Measurements from ENCODE around the gene PEPD.

PEPD gene

DNA sequence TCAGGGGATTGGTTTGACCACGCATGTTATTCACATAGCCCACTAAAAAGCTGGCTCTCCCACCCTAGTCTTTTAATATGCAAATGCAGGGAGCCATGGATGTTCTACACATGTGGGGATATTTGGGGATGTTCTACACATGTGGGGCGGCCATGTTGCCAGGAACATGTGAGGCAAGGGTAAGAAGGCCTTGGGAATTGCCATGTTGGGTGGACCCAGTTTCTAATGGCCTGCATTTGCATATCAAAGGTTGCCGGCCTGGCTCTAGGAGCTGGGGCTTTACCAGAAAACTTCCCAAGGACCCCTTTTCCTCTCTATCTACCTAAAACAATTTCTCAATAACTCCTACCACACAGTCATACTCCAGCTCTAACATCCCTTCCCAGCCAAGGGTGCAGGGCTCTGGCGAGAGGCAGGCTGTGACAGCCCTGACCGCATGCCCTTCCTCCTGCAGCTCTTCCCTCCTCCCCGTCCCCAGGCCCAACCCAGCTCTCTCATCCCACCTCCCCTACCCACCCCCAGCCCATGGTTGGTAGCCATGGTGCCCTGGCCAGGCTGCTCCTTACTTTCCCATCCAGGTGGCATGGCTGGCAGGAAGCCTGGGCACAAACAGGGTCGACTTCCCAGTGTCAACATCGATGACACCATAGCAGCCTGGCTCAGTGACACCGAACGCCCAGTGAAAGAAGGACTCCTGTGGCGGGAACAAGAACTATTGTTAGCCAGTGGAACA, 11.0 kb downstream of the PEPD start:
- DNase-seq = no peak

DNA sequence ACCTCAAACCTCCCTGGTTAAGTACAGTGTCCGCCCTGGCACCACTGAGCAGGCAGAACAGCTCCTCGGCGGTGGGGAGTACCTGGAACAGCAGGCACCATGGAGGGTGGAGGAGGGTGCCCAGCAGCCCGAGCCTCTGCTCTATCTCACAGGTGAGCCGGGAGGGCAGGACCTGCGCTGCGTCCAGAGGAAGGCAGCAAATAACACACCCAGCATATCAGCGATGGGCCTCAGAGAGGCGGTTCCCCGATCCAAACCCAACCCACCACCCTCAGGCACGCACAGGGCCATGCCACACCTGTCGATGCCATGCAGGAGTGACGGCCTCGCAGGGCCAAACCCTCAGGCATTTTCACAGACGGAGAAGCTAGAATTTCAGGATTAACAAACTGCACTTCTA, 11.8 kb downstream of the PEPD start:
- DNase-seq = no peak

DNA sequence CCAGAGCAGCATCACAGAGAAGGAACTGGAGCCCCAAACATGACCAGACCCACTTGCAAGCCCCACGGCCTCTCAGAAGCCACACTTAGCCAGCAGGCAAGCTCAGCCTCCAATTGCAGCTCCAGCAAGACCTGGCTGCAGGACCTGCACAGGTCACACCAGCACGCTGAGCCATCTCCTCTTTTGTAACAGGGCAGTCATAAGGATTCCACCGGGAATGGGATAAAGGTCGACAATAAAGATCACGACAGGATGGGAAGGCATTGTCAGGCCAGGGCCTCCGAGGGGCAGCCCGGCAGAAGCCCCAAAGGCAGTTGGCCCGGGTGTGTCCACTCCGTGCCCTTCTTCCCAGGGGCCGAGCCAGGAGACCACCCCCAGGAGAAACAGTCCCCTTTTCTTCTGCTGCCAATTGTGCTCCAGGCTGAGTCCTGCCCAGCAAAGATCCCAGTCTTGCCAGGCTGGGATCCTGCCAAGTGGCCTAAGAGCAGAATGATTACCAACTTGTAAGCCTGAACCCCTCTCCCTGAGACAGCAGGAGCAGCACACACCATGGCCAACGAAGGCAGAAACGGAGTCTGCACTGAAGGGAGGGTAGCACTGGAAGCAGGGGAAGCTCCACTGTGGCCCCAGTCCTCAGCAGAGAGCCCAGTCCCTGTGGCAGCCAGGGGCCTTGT, 12.5 kb downstream of the PEPD start:
- DNase-seq = peak in 1 of 14 donors; percentile 19

DNA sequence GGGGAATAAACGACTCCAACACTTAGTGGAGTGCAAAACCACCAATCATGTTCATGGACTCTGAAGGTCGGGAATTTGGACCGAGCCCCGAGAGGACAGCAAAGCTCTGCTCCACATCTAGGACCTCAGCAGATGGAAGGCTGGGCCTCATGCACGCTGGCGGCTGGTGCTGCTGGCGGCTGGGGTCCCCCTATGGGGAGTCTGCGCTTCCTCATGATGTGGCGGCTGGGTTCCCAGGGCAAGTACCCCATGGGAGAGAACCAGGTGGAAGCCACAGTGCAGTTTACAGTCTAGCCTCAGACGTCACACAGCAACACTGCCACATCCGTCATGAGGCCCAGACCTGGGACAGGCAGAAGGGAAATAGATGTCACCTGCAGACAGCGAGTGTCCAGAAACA, 13.2 kb downstream of the PEPD start:
- no peak for DNase-seq

DNA sequence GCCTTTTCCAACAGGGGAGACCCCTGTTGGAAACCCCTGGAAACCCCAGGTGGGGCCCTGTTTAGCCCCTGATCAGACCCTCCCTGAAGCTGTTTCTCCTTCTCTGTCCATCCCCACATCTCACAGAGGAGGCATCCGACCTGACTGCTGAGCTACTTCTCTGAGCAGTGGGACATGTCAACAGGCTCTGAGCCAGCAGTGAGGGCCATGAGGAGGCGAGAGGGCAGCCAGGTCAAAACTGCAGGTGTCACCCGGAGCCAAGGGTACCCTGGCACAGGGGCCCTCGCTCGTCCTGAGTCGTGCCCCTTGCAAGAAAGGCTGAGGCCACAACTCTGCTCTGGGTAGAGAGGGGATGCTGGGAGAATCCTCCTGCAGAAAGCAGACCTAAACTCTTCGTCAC, 13.6 kb downstream of the PEPD start:
- no peak for DNase-seq

DNA sequence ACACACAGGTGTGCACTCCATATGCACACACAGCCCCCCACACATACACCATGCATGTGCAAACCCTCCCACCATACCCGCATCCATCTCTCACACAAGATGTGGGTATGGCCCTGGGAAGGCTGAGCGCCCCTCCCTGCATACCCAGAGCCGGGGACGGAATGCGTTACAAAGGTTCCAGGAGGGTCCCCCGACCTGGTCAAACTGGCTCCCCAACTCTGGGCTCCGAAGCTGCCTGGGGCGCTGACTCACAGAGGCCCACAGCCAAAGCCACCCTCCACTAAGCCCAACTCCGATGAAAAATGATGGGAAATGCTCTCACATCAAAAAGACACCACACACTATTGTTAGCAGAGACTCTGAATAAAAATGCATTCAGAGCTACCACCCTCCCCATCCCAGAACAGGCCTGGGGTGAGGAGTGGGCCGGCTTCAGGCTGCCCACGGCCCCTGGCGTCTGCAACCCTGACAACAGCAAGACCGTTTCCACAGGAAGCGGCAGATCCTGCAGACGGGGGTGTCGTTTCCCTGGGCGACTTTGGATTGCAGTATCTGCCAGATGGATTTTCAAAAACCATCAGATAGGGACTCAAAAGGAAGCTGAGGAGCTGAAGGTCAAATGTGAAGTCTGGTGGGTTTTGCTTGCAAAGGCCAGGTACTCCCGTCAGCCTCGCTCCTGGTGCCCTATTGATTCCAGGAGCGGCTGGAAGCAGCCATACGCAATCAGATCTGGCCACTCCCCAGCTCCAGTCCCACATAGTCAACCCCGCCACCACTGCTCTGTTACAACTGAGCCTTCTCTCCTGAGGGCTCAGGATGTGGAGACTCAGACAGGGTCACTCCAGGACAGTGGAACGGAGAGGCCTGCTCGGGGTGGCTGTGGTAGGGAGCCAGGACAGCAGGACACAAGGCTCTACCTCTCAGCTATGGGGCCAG, 14.3 kb downstream of the PEPD start:
- DNase-seq = no peak

DNA sequence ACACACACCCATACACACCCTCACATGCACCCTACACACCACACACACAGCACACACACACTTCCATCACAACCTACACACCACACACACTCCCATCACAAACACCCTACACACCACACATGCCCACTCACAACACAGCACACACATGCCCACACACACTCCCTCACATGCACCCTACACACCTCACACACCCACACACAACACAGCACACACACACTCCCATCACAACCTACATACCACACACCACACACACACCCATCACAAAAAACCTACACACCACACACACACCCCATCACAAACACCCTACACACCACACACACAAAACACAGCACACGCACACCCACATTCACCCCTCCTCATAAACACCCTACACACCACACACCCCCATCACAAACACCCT, 15.1 kb downstream of the PEPD start:
- no peak for DNase-seq

DNA sequence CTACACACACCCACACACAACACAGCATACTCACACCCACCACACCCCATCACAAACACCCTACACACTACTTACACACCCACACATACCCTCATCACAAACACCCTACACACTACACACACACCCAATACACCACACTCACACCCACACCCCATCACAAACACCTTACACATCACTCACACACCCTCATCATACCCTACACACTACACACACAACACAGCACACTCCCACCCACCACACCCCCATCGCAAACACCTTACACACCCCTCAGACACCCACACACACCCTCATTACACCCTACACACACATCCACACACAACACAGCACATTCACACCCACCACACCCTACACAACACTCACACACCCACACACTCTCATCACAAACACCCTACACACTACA, 15.8 kb downstream of the PEPD start:
- no peak for DNase-seq

DNA sequence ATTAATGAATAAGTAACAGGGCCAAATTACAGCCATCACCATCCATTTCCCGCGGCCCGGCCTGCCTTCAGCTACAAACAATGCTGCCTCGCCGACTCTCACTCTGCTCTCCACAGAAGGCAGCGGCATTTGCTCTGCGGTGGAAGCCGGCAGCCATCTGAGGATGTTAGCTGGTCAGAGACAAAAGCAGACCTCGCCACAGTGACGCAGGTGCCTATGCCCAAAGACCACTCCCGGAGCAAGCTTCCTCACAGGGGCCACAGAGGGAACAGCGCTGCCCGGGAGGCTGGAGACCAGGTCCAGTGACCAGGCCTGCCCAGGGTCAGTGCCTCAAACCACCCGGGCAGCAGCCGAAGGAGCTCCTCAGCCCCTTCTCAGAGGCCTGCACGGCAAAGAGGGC, 16.4 kb downstream of the PEPD start:
- DNase-seq = no peak

DNA sequence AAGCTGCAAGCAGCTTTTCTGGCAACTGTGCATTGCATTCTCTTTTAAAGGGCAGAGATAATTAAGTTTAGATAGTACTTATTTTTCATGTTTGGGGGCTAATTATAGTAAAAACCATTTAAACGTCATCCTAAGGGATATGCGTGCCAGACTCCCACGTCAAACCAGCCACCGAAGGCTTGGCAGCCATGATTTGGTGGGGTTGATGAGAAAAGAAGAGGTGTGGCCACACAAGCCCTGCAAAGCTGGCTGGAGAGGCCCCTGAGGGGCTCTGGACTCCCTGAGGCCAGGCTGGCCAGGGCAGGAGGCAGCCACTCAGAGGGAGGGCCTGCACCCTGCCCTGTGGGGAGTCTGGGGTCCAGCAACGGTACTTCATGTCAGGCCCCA, 17.5 kb downstream of the PEPD start:
- DNase-seq = no peak

DNA sequence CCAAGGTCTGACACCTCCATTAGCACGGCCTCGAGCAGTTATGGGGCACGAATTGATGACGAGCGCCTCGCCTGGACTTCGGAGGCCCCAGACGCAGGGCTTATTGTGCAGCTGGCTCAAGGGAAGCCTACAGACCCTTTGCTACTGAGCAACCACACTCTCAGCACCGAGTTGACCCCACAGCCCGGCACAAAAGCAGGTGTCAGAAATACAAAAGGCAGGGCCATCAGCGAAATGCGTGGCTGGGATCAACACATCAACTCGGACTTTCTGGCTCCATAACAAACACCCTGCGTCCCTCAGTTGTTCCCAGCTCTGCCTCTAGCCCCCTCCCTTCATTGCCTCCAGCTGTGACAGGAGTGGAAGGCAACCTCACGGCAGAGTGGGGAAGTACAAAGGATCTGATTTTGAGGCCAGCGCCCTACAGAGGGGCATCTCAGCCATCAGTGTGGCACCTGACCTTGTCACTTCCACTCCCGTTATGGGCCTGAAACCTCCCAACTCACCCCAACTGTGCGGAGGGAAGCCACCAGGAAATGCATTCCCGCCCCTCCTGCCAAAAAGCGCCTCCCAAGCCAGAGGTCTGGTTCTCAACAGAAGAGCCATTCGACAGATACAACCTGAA, 18.0 kb downstream of the PEPD start:
- DNase-seq = no peak

DNA sequence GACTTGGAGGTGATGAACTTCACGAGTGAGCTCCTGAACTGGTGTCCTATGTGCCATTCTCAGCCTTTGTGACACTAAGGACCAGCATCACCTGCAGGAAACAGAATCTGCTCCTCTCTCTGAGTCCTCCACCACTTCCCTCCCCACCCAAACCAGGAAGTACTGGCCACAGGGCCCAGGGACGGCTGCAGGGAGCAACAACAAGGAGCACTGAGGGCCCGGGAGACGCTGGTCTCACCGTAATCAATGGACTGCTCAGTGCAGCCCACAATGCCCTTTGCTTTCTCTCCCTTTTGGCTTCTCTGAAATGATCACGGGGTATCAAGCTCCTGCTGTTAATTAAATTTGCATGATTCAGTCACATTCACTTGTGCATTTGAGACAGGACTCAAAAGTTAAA, 18.6 kb downstream of the PEPD start:
- DNase-seq = no peak

DNA sequence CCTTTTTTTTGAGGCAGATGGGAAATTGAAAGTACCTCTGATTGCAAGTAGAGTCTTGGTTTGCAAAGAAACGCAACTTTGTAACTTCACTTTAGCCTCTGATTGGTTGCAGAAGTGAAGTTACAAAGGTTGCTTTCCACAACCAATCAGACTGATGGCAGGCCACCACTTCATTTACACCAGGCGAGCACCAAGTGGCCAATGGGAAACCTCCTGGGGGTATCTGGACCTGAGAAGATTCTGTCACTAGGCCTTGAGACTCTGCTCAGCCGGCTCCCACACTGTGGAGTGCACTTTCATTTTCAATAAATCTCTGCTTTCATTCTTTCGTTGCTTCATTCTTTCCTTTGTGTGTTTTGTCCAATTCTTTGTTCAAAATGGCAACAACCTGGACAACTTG, 19.1 kb downstream of the PEPD start:
- no peak for DNase-seq

DNA sequence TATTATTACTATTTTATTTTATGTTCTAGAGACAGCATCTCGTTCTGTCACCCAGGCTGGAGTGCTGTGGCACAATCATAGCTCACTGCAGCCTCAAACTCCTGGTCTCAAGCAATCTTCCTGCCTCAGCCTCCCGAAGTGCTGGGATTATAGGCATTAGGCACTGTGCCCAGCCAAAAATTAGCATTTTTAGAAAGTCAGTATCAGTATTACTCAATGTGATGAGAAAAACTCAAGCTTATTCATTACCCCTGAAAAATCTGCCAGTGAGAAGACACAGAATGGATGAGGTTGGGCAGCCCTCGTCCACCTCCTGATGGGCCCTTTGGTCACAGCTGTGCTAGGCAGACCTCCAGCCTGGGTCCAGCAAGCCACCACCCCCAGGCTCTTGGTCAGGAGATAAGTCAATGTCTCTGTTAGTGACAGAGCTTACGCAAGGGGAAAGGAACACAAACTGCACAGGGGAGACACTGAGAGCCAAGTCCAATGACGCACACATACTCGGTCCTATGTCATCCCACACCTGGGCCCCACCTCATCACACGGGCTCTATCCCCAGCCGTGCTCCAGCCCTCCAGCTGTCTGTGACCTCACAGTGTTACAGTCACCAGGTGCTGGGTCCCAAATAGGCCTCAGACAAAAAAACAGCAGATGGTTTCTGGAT, 19.8 kb downstream of the PEPD start:
- no peak for DNase-seq

DNA sequence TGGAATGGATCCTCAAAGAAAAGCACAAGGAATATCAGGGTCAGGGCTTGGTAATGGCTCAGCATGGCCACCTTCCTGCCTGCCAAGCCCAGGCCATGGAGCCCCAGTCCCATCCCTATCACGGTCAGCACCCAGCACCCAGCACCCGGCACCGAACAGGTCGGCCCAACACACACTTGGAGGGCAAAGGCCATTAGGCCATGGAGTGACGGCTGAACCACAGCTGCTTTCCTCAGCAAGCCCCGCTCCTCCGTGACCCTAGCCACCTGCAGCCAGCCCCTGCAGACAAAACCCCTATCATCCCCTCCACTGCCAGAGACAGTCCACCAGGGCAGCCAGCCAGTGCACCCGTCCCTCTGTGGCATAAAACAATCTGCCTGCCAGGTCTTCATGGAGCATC, 20.6 kb downstream of the PEPD start:
- no peak for DNase-seq

DNA sequence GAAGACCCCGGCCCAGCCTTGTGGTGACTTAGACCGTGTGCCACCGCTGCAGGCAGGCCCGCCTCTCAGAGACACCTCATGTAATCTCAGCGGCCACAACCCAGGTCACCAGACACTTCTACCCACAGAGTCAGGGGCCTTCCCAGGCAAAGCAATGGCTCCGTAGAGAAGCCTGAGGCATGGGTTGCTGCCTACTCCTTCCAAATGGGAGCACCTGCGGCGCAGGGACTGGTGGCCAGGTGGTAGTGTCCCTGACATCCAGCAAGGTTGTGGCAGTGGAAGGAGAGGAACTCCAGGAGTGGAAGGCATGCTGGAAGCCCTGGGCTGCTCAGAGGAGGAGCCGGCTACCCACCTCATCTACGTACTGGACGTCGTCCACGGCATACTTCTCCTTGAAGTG, 21.0 kb downstream of the PEPD start:
- DNase-seq = no peak

DNA sequence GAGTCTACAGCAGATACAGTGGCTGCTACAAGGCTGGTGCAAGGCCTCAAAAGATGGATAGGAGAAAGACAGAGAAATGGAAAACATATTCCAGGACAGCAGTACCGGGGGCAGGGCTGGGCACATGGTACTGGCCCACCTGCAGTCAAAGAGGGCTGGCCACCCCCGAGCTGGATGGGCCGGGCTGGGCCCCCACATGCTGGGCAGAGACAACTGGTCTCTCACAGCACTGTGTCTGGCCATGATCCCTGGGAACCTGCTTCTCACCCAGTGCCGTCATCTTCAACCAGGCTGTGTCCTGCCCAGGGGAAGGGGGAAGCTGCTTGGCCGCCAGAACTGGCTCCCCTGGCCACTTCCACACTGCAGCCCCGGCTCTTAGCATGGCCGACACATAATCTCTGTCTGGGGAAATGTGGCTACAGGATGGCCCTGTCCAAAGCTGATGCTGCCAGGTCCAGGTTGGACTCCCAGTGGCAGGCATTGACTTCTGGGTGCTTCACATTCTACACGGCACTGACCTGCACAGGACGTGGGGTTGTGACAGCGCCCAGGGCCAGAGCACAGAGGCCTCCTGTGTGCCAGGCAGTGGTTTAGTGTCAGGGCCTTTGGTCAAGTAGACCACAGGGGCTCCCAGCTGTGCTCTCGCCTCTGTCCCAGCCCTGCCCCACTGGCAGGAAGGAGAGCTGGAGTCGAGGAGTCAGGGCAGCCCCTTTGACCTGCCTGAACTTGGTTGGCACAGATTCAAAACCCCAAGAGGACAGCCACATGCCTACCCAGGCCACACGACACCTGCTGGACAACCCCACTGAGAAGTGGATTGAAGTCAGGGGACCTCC, 21.7 kb downstream of the PEPD start:
- no peak for DNase-seq

DNA sequence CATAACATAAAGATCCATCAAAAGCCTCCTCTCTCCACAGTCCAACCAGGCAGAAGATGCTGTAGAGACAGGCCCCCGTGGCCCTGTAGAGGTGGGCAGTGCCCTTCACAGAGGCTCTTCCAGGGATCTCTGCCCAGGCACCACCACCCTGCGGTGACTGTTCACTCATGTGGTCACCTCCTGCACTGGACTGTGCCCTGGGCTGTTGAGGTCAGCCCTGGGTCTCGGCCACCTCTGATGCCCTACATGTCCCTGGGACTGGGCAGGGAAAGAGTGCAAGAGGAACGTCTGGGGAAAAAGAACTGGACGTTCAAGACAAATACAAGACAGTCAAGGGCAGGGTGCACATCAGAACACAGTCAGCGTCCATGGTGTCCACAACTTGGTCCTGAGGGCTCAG, 22.3 kb downstream of the PEPD start:
- no peak for DNase-seq

DNA sequence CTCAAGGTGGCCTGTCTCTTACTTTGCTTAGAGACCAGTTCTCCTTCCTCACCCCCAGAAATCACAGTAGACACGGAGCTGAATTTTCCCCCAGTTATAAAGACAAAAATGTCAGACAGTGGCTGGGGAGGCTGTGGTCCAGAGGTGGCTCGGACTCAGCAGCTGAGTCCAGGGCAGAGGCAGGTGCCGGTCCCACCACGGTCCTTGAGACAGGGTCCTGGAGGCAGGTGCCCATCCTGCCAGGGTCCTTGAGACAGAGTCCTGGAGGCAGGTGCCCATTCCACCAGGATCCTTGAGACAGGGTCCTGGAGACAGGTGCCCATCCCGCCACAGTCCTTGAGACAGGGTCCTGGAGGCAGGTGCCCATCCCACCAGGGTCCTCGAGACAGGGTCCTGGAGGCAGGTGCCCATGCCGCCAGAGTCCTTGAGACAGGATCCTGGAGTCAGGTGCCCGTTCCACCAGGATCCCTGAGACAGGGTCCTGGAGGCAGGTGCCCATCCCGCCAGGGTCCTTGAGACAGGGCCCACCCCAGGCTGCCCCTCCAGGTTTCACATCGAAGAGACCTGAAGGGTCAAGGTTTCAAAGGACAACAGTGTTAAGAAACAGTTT, 23.1 kb downstream of the PEPD start:
- no peak for DNase-seq

DNA sequence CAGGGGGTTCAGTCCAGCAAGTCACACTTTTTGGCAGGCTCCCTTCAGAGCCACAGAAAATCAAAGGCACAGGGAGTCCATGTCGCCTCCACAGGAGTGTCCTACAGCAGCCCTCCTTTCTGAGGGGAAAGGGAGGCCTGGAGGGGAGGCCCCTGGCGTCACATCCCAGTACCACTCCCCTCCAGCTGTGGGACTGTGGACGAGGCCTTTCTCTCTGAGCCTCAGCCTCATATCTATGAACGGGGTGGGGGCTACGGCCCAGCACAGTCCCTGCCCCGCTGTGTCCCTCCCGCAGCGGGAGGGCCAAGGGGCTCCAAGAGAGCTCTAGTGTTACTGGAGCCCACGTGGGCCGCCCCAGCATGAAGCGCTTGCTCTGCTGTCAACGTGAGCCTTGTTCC, 23.8 kb downstream of the PEPD start:
- DNase-seq = no peak

Data from C1 segment of cervical spinal cord (tissue), 14 donors.